Measurements from ENCODE around the gene DCC.

DCC gene

DNA sequence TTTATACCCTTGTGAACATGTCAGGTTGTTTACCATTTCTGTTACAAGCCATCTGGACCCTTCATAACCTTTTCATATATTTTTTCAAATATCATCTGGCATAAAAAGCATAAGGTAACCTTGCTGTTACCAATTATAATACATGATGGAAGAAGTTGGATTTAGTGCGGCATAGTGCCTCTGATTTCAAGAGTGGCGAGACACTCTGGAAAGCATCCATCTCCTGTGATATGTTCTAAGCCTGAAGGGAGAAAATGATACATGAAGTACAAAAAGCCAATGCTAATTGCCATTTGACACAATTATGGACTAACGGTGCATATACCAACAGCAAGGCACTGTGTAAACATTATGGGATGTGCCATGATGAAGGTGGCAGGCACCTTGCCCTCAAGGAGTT is 75.1 kb downstream of the DCC start:
- DNase-seq (ENCODE audit: low read depth): no peak
- TF ChIP-seq, protein P1, sequence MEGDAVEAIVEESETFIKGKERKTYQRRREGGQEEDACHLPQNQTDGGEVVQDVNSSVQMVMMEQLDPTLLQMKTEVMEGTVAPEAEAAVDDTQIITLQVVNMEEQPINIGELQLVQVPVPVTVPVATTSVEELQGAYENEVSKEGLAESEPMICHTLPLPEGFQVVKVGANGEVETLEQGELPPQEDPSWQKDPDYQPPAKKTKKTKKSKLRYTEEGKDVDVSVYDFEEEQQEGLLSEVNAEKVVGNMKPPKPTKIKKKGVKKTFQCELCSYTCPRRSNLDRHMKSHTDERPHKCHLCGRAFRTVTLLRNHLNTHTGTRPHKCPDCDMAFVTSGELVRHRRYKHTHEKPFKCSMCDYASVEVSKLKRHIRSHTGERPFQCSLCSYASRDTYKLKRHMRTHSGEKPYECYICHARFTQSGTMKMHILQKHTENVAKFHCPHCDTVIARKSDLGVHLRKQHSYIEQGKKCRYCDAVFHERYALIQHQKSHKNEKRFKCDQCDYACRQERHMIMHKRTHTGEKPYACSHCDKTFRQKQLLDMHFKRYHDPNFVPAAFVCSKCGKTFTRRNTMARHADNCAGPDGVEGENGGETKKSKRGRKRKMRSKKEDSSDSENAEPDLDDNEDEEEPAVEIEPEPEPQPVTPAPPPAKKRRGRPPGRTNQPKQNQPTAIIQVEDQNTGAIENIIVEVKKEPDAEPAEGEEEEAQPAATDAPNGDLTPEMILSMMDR (IDR thresholded peaks at IDR 0.05; ENCODE audit: low read length, missing control alignments): no peak
- H3K4me3 ChIP-seq (replicated peaks; ENCODE audit: low read depth, low read length): no peak overlapping the region

DNA sequence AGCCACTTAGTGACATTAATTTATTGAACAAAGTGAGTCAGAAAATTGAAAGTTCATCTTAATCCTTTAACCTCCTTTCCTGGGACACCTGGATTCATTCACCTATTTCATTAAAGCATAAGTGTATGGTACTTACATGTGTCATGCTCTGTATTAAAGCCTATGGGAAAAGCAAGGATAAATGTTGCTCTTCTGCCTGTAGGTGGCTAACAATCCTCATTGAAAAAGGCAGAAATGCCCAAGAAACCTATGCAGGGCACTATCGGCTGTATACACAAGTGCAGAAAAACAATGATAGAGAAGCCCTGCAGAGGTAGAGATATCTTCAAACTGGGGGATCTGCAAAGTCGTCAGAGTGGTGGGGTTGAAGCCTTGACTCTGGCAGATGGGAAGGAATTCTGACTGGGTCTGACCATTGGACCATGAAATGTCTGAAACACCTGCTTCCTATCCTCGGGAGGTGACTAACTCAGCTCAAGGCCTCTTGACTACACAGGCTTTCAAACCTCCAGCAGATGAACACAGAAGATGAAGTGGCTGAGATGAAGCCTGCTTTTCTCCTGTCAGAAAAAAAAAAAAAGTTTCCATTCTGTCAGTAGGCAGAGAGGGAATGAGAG is 83.1 kb downstream of the DCC start:
- TF ChIP-seq, protein P1 (IDR thresholded peaks at IDR 0.05; ENCODE audit: low read length, missing control alignments): no peak
- no peak for DNase-seq (ENCODE audit: low read depth)

DNA sequence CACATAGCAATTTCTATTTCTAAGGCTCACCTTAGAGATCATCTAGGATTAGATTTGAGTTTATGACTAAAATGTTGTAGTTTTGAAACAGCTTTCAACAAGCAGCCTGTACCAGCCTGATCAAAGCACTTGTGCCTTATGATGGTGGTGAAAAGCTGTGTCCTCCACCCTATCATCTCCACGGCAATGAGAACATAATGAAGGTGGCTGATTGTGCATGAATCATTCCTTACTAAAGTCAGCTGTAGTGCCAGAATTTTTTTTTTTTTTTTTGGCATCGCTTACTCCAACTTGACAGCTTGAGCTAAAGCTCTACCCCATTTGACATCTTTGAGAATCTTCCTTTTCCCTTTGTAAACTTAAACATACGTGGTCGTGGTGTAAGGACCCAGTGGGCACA is 86.0 kb downstream of the DCC start:
- DNase-seq (ENCODE audit: low read depth): no peak
- H3K4me3 ChIP-seq (replicated peaks; ENCODE audit: low read depth, low read length): no peak overlapping the region
- TF ChIP-seq, protein P1 (IDR thresholded peaks at IDR 0.05; ENCODE audit: low read length, missing control alignments): no peak

More for the DNA sequence above, 83.1 kb downstream of the DCC start:
- H3K4me3 ChIP-seq (replicated peaks; ENCODE audit: low read depth, low read length): no peak overlapping the region

DNA sequence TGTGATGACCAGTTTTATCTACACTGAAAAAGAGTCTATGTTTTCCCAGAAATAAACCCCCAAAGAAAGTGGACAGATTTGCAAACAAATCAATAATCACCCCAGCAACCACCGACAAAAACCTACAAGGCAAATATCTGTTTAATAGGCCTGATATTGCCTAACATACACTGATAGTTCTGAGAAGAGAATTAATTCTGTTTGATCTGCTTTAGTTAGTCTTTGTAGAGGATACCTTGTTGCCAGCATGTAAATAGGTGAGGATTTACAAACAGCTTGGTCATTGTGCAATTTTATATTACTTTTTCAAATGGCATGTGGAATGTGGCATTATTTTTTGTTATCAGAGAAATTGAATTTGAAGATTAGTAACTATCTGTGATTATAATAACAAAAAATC is 86.5 kb downstream of the DCC start:
- no peak overlapping the region for H3K4me3 ChIP-seq (replicated peaks; ENCODE audit: low read depth, low read length)
- no peak for DNase-seq (ENCODE audit: low read depth)
- TF ChIP-seq, protein P1 (IDR thresholded peaks at IDR 0.05; ENCODE audit: low read length, missing control alignments): no peak

DNA sequence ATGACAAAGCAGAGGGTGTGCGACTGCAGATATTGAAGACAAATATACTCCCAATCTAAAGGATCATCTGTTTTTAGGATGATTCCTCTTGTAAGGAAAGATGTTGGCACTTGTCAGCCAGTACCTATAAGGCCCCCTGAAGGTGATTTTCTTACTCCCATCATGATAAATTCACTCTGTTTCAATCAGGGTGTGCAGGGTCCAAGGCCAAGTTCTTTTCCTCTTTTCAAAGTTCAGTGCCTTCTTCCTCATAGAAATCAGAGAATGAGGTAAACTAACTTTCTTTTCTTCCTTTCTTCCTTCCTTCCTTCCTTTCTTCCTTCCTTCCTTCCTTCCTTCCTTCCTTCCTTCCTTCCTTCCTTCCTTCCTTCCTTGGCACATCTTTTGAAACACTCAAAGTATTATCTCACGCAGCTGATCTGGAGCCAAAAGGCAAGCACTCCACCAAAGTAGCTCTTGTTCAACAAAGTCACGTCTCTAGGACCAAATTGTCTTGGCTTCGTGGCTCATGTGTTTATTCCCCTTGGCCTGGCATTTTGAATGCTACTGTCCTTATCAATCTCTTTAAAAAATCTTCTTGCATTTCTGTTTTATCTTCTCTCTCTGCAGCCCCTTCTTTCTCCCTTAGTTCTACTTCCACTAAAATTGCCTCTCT is 87.7 kb downstream of the DCC start:
- H3K4me3 ChIP-seq (replicated peaks; ENCODE audit: low read depth, low read length): no peak overlapping the region
- DNase-seq (ENCODE audit: low read depth): no peak
- TF ChIP-seq, protein P1 (IDR thresholded peaks at IDR 0.05; ENCODE audit: low read length, missing control alignments): no peak

DNA sequence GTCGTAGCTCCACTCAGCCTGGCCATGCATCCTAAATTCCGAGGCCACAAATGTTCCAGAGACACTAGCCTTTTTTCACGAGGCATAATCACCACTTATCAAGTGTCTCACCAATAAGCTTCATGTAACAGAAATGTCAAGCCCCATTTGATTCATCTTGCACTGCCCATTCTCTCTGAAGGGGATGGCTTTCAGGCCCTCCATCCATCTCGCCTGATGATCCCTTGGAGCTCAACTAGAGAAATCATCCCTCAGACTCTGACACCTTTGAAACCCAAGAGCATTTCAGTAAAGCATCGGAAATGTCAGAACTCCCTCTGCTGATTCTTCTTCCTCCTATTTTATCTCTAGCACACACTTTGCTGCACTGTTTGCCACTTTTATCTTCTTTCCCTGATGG is 91.7 kb downstream of the DCC start:
- no peak for DNase-seq (ENCODE audit: low read depth)
- TF ChIP-seq, protein P1 (IDR thresholded peaks at IDR 0.05; ENCODE audit: low read length, missing control alignments): no peak
- no peak overlapping the region for H3K4me3 ChIP-seq (replicated peaks; ENCODE audit: low read depth, low read length)

DNA sequence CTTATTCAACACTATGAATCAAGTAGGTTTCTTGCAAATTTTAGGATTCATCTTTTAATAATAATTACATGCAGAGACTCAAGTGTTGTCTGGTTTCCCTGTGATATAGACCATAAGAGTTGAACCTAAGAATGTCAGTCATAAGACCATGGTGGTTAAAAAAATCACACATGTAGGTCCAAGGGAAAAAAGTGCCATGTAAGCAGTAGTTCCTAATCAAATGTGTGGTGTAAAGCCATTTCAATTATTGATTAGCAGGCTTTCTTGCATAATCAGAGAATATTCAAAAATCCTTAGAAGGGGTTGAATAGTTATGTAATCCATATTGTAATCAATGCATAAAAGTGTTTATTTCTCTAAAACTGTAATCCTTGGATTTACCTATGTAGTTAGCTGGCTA is 93.8 kb downstream of the DCC start:
- TF ChIP-seq, protein P1 (IDR thresholded peaks at IDR 0.05; ENCODE audit: low read length, missing control alignments): no peak
- DNase-seq (ENCODE audit: low read depth): no peak
- no peak overlapping the region for H3K4me3 ChIP-seq (replicated peaks; ENCODE audit: low read depth, low read length)
